GM19372 (cell line): ENCODE results near the gene NCOA6.
"Not testable (repeated sequence)": the region's sequence is repeated elsewhere in the genome, so short reads cannot be mapped to it uniquely, and the experiment has no call there.

ENCODE experiments used
- ATAC-seq: cut with Tn5 transposase; IDR thresholded peaks from one replicate; pipeline ENCODE4 v1.9.1; 2021; ENCODE audit warnings: mild to moderate bottlenecking, low read depth, moderate library complexity; ENCODE audit not compliant: unreplicated experiment

Gene NCOA6

DNA sequence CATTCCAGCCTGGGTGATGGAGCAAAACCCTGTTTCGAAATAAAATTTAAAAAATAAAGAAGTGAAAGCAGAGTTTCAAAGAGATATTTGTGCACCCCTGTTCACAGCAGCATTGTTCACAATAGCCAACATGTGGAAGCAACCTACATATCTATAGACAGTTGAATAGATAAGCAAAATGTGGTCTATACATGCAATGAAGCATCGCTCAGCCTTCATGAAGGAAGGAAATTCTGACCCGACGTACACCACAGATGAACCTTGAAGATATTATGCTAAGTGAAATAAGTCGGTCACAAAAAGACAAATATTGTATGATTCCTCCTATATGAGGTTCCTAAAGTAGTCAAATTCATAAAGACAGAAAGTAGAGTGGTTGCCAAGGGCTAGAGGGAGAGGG lies 6.5 kb upstream of the NCOA6 start:
- no peak for ATAC-seq

DNA sequence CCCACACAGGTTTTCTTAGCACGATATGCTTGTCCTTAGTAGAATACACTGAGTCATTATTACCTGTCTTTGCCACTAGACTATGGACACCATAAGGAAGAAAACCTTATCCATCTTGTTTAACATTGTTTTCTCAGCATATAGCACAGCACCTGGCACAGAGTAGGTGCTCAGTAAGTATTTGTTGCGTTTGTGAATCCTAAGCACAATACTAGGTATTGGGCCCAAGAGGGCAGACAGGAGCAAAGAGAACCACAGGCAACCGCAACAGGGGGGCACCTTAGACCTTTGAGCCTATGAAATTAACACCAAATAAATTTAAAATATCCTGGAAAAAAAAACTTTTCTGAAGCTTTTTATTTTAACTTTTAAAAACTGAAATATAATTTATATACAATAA lies 3.7 kb upstream of the NCOA6 start:
- ATAC-seq: no peak

DNA sequence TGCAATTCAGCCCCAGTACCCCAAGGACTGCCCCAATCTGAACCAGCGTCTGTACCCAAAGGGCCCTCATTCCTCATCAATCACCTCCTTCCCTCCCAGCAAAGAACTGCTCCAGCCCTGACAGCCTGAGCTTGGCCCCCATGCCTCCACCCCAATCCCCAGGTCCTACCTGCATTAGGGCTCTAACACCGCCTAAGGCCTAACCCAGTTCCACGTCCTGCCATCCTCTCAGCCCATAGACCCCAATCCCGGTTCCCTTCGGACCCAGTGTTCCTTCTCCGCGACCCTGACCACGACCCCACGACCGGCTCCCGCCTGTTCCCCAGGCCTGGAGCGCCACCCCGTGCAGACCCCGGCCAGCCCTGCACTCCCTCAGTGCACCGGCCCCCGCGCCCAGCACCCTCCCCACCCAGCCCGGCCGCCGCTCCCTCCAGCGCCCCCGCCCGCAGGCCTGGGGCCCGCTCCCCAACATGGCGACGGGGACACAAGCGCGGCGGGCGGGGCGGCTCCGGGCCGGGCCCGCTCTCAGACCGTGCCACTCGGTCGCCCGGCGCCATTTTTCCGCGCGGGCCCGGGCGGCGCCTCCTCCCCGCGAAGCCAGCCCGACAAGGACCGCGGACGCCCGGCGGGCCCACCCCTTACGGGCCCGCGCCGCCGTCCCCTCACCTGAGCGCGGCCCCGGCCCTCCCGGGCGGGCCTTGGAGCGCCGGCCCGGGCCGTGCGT lies 483 bp downstream of the NCOA6 start:
- ATAC-seq: peak; percentile 58

DNA sequence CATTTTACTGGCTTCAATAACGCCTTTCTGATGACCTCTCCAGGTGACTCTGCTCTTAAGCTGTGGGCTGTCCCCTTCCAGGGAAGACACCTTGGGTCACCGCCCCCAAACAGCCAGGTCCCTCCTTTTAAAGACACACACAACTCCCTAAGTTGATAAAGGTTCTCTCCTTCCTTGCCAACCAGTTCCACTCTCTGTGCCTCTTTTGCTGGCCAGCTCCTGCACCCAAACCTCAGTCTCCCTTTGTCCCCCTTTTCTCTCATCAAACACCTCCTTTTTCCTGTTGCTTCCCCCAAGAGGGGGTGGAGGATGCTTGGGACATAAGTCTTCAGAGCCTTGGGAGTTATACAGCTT lies 1.0 kb downstream of the NCOA6 start:
- peak; percentile 39 for ATAC-seq

DNA sequence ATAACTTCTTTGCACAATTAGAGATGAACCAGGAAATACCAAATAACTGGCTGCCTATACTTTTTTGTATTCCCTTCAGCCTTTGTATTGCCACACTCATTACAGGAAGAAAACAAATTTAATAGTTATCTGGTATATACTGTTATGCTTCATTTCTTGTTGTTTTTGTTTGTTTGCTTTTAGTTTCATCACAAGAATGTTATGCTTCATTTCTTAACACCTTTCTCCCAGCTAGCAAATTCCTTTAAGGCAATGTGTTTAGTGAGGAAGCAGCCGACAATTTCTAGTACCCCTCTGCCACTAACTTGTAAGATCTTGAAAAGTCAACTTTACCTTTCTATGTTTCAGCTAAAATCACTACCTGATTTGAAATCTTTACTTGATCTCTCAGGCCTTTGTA lies 1.4 kb downstream of the NCOA6 start:
- no peak for ATAC-seq

DNA sequence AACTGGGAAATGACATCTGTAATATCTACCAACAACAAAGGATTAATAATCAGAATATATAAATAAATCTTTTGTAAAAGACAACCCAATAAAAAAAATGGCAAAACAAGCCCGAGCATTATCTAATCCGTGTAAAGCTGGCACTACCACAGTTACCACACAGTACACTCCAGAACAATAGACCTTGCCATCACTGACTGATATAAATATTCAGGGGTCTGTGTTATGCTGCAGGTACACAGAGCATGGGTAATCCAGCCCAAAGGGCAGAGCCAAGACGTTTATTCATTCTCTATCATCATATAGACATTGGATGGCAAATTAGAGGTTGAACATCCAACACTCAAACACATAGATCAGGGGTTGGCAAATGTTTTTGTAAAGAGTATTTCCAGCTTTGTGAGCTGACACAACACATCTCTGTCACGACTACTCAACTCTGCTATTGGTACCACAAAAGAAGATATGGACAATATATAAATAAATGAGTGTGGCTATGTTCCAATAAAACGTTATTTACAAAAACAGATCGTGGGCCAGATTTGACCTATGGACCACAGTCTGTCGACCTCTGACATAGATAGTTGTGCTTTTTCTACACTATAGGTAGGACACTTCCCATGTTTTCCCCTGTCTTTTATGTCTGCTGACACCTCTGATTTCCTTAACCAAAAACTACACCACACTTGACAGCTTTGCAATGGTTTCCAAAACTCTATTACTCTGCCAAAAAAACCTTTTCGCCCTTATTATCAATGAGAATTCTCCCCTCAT lies 4.5 kb downstream of the NCOA6 start:
- ATAC-seq: no peak

DNA sequence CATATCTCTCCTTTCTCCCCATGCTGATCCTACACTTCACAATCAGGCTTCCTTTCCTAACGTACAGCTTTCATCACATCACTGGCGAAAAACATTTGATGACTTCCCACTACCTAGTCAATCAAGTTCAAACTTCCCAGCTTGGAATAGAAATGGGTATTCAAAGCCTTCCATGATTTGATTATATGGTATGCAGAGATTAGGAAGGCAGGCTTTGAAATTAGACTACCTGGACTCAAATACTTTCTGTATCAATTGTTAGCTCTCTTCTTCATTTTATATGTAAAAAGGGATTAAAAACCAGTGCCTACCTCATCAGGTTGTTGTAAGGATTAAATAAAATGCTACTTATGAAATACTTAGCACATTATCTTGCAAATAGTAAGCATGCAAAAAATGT lies 7.7 kb downstream of the NCOA6 start:
- ATAC-seq: no peak

DNA sequence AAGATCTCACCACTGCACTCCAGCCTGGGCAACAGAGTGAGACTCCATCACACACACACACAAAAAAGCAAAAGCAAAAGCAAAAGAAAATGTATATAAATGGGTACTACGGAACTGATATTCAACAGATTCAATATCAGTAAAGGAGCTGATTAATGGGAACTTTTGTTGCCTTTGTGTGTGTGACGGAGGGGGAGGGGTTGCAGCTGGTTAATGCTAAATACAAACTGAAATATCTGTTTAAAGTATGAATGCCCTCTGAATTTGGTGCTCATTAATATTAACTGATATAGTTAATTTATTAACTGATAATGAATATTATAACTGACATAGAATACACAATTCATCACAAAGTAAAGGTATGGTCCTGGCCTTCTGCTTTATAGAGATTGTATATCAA lies 8.4 kb downstream of the NCOA6 start:
- ATAC-seq: no peak

DNA sequence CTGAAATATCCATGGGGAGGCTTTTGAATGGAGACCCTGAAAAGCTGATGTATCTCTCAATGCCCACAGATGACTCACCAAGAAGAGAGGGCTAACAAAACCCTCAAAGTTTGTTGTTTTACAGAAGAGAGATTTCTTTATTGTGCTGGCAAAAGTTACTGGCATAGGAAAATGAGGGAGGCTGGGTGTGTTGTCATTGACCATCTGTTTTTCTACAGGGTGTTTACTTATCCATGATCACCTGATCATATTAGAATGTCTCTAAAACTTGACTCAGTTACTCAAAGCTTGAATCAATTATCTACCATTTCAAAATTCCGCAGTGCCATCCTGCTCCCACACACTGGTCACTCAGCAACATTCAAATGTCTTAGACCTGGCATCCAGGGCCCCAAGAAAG lies 9.8 kb downstream of the NCOA6 start:
- ATAC-seq: no peak

DNA sequence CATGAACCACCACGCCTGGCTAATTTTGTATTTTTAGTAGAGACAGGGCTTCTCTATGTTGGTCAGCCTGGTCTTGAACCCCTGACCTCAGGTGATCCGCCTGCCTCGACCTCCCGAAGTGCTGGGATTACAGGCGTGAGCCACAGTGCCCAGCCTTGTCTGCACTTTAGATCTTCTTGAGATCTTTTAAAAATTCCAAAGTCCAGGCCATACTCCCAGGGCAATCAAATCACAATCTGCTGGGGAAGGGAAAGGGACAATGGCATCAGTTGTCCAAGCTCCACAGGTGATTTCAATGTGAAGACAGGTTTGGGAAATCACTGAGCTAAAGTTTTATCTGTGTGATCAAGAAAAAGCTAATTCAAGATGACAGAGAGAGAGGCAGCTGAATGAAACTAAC lies 16.9 kb downstream of the NCOA6 start:
- ATAC-seq: no peak

DNA sequence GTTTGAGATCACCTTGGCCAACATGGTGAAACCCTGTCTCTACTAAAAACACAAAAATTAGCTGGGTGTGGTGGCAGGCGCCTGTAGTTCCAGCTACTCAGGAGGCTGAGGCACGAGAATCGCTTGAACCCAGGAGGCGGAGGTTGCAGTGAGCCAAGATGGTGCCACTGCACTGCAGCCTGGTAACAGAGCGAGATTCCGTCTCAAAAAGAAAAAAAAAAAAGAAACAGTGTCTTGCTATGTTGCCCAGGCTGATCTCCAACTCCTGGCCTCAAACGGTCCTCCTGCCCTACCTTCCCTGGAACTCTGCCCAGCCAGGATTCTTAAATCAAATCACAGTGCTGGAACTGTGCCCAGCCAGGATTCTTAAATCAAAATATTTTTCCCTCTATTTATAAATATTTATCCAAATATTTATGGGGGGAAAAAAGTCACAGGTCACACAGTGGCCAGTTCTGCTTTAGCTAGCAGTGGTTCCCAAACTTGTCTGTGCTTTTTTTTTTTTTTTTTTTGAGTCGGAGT lies 17.4 kb downstream of the NCOA6 start:
- ATAC-seq: not testable (repeated sequence)

DNA sequence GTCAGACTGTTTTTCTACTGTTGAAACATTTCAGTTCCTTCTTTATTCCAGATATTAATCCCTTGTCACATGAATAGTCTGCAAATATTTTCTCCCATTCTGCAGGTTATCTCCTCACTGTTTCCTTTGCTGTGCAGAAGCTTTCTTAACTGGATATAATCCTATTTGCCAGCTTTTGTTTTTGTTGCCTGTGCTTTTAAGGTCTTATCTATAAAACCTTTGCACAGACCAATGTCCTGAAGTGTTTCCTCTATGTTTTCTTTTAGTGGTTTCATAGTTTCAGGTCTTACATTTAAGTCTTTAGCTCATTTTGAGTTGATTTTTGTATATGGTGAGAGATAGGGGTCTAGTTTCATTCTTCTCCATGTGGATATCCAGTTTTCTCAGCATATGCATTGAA lies 19.2 kb downstream of the NCOA6 start:
- ATAC-seq: no peak

DNA sequence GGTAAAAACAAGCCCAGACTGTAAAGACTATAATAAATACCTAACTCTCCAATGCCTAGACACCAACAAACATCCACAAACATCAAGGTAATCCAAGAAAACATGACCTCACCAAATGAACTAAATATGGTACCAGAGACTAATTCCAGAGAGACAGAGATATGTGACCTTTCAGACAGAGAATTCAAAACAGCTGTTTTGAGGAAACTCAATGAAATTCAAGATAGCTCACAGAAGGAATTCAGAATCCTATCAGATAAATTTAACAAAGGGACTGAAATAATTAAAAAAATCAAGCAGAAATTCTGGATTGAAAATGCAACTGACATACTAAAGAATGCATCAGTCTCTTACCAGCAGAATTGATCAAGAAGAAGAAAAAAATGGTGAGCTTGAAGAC lies 26.6 kb downstream of the NCOA6 start:
- no peak for ATAC-seq

DNA sequence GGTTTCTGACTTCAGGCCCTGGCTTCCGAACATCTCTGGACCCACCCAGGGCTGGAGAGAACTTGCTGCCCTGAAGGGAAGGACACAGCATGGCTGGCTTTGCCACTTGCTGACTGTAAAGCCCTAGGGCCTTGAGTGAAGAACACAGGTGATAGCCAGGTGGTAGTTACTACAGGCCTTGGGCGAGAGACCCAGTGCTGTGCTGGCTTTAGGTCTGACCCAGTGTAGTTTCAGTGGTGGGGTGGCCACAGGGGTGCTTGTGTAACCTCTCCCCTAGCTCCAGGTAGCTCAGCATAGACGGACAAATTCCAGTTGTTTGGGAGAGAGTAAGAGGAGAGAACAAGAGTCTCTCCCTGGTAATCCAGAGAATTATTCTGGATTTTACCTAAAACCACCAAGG lies 27.1 kb downstream of the NCOA6 start:
- ATAC-seq: no peak

DNA sequence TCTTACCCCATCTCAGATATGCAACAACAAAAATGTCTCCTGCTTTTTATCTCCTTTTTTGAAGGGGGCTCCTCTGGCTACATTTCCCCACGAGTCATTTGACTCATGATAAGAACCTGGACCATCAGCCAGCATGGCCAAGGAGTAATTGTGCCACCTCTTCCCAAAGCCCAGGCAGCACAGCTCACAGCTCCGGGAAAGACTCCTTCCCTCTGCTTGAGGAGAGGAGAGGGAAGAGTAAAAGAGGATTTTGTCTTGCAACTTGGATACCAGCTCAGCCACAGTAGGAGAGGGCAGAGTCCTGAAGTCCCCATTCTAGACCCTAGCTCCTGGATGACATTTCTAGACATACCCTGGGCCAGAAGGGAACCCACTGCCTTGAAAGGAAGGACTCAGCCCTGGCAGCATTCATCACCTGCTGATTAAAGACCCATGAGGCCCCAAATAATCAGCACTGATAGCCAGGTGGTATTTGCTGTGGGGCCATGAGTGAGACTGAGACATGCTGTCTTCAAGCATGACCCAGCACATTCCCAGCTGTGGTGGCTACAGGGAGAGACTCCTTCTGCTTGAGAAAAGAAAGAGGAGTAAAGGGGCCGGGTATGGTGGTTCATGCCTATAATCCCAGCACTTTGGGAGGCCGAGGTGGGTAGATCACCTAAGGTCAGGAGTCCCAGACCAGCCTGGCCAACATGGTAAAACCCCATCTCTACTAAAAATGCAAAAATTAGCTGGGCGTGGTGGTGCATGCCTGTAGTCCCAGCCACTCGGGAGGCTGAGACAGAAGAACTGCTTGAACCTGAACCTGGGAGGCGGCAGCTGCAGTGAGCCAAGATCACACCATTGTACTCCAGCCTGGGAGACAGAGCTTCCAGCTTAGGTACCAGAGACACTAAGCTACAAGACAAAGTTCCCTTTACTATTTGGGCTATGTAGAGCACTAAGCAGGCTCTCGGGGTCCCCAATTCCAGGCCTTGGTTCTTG lies 28.1 kb downstream of the NCOA6 start:
- ATAC-seq: no peak

DNA sequence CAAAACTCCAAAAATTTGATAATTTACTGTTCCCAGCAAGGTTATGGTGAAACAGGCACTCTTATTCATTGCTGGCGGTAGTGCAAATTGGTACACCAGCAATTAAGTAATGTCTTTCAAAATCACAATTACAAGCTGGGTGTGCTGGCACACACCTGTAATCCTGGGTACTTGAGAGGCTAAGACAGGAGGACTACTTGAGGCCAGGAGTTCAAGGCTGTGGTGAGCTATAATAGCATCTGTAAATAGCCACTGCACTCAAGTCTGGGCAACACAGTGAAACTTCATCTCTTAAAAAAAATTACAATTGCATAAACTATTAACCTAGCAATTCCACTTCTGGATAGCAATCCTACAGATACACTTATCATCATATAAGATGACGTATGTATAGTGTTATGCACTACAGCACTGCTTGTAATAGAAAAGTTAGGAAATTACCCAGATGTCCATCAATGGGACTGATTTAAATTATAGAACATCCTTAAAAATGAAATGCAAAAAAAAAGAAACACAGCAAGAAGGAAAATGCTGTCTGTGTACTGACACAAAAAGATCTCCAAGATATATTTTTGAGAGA lies 31.4 kb downstream of the NCOA6 start:
- ATAC-seq: no peak

DNA sequence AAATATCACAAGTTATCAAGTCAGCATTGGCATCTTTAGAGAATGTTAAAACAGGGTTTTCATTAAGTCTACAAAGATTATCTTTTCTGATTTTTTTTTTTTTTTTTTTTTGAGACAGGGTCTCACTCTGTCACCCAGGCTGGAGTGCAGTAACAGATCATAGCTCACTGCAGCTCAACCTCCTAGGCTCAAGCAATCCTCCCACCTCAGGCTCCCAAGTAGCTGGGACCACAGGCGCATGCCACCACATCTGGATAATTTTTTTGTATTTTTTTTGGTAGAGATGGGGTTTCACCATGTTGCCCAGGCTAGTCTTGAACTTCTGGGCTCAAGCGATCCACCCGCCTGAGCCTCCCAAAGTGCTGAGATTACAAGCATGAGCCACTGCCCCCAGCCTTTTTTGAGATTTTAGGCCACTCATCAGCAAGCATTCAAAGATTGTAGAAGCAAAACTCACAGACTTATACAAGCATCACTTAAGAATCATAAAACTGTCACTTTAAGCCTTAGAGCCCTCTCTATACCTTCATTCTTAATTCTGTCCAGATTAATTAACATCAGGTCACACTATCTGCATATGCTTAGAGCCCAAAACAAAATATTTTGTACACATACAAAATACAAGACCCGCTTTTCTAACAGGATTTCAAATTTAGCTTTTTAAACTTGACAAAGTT lies 32.6 kb downstream of the NCOA6 start:
- no peak for ATAC-seq

DNA sequence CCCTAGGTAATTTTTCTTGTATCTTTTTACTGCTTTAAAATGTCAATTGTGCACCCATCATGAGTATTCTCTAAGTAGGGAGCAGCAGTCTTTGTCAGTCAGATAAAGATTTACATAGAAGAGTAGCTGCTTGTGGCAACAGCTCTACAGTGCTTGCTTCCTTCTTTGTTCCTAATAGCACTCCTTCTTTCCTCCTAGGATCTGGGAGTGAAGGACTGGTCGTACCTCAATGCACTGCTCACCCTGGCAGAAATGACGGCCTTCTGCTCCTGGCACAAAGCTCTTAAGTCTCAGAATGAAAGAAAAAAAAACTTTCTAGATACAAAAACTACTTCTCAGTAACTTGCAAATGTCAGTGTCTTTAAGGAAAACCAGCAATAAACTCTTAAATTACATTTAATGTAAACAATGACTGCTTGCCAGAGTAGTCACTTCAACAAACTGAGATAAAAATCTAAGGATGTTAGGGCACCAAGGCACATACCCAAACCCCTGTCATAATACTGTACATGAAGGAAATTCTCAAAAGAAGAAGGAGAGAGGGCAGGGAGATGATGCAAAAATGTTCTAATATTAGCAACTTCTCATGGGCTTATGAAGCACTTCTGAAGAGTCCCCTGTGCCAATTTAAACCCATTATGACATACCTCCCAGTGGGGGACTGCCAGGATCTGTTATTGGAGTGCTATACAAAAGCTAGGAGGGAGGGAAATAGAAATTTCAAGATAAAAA lies 34.0 kb downstream of the NCOA6 start:
- ATAC-seq: no peak

DNA sequence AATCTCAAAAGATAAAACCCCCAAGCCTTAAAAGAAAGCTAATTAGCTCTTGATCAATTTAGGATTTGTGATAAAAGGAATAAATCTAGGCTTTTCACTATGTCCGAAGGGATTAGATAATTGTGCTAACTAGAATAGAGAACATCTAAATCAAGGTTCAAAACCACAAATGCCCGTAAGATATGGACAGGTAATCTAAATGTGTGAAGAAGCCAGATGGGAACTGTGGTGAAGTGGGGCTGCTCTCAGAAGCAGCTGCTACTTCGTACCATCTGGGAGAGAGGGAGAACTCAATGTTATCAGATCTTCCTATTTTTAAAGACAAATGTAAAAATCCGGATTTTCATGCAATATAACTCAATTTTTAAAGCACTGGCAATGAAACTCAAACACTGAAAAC lies 44.2 kb downstream of the NCOA6 start:
- no peak for ATAC-seq
